RWPE2 (cell line): ENCODE results near the gene HIVEP2.
A peak's percentile ranks its signal among the peaks of the same experiment; 100 is the strongest.

Experiments
- ATAC-seq: fragments of 200-7000 bp; cut with Tn5 transposase; 3 replicates; pipeline ENCODE4 v1.9.1; 2021; ENCODE audit warnings: low read depth
- DNase-seq: peaks from one replicate; pipeline ENCODE4 v3.0.0-alpha.2; 2020; ENCODE audit warnings: low spot score
- H3K27ac ChIP-seq: fragments of 450-650 bp; 2 replicates; pipeline ENCODE4 v1.5.1; 2017; ENCODE audit warnings: mild to moderate bottlenecking; ENCODE audit not compliant: poor library complexity, severe bottlenecking
- H3K27me3 ChIP-seq: fragments of 250-450 bp; sonication (Bioruptor Pico); 2 replicates; pipeline ENCODE4 v1.5.1; 2021; ENCODE audit warnings: mild to moderate bottlenecking, moderate library complexity; ENCODE audit not compliant: insufficient read depth, poor library complexity, severe bottlenecking
- H3K36me3 ChIP-seq: fragments of 250-450 bp; sonication (Bioruptor Pico); 2 replicates; pipeline ENCODE4 v1.5.1; 2020; ENCODE audit warnings: low read depth, mild to moderate bottlenecking, moderate library complexity
- H3K4me1 ChIP-seq: fragments of 250-450 bp; sonication (Bioruptor Pico); 2 replicates; pipeline ENCODE4 v1.5.1; 2021; ENCODE audit warnings: mild to moderate bottlenecking, moderate library complexity; ENCODE audit not compliant: insufficient read depth, poor library complexity, severe bottlenecking
- H3K4me3 ChIP-seq: fragments of 250-450 bp; sonication (Bioruptor Pico); 2 replicates; pipeline ENCODE4 v1.5.1; 2021; ENCODE audit warnings: mild to moderate bottlenecking, moderate library complexity; ENCODE audit not compliant: severe bottlenecking
- H3K9me3 ChIP-seq: fragments of 250-450 bp; sonication (Bioruptor Pico); 2 replicates; pipeline ENCODE4 v1.5.1; 2021; ENCODE audit warnings: mild to moderate bottlenecking, moderate library complexity; ENCODE audit not compliant: severe bottlenecking
- TF ChIP-seq, protein P1 (sequence below): fragments of 450-650 bp; IDR thresholded peaks from one replicate; pipeline ENCODE4 v1.5.1; 2017; ENCODE audit warnings: mild to moderate bottlenecking, moderate library complexity; ENCODE audit not compliant: poor library complexity, severe bottlenecking

HIVEP2 gene

DNA sequence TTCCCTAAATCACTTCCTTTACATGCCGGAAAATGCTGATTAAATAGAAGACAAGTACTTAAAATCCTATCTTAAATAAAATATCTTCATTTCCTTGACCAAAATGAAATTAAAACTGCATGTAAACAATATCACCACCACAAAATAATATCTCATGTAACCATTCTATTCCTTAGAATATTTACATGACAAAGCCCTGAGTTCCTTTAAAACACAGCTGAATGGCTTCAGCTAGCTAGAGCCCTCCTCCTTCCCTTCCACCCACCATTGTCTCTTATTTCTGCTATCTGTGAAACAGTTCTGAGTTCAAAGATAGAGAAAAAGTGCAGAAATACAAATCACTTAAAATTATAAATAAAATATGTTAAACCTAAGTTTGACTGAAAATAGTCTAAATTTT is 103.1 kb downstream of the HIVEP2 start:
- TF ChIP-seq, protein P1, sequence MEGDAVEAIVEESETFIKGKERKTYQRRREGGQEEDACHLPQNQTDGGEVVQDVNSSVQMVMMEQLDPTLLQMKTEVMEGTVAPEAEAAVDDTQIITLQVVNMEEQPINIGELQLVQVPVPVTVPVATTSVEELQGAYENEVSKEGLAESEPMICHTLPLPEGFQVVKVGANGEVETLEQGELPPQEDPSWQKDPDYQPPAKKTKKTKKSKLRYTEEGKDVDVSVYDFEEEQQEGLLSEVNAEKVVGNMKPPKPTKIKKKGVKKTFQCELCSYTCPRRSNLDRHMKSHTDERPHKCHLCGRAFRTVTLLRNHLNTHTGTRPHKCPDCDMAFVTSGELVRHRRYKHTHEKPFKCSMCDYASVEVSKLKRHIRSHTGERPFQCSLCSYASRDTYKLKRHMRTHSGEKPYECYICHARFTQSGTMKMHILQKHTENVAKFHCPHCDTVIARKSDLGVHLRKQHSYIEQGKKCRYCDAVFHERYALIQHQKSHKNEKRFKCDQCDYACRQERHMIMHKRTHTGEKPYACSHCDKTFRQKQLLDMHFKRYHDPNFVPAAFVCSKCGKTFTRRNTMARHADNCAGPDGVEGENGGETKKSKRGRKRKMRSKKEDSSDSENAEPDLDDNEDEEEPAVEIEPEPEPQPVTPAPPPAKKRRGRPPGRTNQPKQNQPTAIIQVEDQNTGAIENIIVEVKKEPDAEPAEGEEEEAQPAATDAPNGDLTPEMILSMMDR = no peak
- H3K27ac ChIP-seq = peak overlapping the region; percentile 34
- no peaks in the 10 kb centered on the region for H3K9me3 ChIP-seq
- H3K4me1 ChIP-seq = peaks cover 66% of the 10 kb centered on the region
- H3K36me3 ChIP-seq = no peaks in the 10 kb centered on the region
- DNase-seq = no peak
- no peaks in the 10 kb centered on the region for H3K27me3 ChIP-seq
- no peak for ATAC-seq
- H3K4me3 ChIP-seq = no peak overlapping the region

DNA sequence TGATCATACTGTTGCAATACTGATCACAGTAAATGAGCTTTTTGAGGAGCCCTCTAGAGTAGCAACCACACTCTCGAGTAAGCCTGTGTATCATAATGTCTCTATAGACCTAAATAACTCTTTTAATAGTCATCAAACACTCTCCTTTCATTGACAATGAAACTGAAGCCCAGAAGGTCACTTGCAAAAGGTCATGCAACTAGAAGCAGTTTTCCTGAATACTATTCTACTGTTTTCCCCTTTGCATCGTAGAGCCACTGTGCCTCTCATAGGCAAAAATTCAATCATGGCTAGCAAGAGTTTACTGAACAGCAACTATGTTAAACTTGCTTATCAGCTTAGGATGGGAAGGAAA is 105.3 kb downstream of the HIVEP2 start:
- TF ChIP-seq, protein P1 = no peak
- no peak overlapping the region for H3K4me3 ChIP-seq
- no peak for DNase-seq

DNA sequence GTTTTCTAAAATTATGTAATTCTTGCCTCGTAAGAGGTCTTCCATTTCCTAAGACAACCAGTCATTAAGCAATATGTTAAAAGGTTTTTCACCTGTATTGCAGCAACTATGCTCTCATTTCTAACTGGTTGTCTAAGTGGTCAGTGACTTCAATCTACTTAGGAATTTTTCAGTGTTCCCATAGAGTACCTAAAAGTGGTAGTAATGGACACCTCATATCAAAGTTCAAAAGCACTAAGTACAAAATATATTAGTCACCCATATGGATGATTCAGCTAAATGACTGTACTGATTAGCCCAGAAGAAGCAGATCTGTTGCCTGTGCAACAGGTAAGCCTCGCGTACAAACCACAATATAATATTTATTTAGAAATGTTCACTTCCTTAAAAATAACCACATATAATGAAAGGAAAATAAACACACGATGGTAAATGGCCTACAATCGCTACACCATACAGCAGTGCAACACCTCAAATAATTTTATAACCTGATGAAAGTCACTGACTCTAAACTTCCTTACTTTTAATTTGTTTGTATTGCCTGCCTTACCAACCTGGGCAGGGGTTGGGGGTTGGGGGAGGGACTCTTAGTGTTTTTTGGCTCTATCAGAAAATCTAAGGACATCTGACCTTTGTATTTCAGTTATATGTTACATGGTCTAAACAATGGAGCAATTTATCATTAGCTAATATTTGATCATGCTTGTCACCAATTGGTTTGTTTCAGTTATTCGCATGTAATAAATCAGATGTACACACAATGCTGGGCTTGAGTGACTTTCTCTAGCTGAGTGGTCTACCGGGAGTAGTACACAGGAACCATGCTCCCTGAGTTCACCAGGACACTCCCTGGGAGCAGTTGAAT is 105.9 kb downstream of the HIVEP2 start:
- DNase-seq = no peak
- Histone ChIP-seq H3K27ac (peak overlapping the region; percentile 62), H3K9me3 (no peaks in the 10 kb centered on the region), H3K36me3 (peaks cover 3% of the 10 kb centered on the region; the same call in 1 of the 2 replicates), H3K4me1 (peaks cover 38% of the 10 kb centered on the region), H3K27me3 (no peaks in the 10 kb centered on the region), H3K4me3 (no peak overlapping the region)
- ATAC-seq = peak; percentile 98
- TF ChIP-seq, protein P1 = no peak

More for the DNA sequence above, 105.3 kb downstream of the HIVEP2 start:
- Histone ChIP-seq H3K9me3 (no peaks in the 10 kb centered on the region), H3K27ac (peak overlapping the region; percentile 62), H3K27me3 (no peaks in the 10 kb centered on the region), H3K36me3 (no peaks in the 10 kb centered on the region), H3K4me1 (peaks cover 44% of the 10 kb centered on the region)
- 0 out of 3 replicates have a peak, but pooled peaks have one; percentile 10 for ATAC-seq

DNA sequence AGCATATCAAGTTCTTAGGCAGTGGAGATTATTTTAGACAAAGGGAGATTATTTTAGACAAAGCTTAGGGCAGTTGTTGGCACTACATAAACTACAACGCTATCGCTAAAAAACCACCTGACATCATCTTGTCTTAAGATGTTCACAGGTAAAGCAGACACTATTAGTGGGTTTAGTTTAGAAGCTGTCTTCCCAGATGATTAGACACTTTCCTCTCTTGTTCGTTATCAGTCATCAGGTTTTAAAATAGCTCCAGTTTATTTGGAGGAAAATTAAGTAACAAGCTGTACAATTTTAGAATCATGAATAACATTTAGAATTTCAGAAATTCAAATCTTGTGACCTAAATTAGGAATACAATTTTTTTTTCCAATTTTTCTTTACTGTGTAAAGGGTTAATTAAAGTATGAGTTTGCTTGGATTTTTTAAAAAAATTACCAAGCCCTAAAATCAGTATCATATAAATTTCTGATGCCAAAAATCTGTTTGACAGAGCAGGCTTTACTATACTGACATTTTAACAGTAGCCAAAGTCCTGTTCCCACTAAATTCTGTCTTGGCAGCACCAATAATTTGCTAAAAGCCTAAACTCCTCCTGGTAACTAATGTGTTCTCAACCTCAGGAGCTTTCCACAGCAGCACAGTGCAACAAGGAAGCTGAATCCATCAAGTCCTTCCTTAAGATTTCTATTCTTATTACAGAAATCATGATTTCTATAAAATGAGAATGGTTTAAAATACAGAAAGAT is 109.0 kb downstream of the HIVEP2 start:
- no peak for ATAC-seq
- Histone ChIP-seq H3K27me3 (no peaks in the 10 kb centered on the region), H3K9me3 (no peaks in the 10 kb centered on the region), H3K36me3 (peaks cover 7% of the 10 kb centered on the region; the same call in 1 of the 2 replicates), H3K27ac (no peak overlapping the region), H3K4me1 (peaks cover 34% of the 10 kb centered on the region), H3K4me3 (no peak overlapping the region)
- DNase-seq = no peak
- TF ChIP-seq, protein P1 = no peak
